HG02759 (cell line): Measurements from ENCODE around the gene LASP1NB.
"Not testable (repeated sequence)": the region's sequence is repeated elsewhere in the genome, so short reads cannot be mapped to it uniquely, and the experiment has no call there.

Source experiments
- ATAC-seq: cut with Tn5 transposase; IDR thresholded peaks from one replicate; pipeline ENCODE4 v1.9.1; 2021; ENCODE audit warnings: mild to moderate bottlenecking, moderate library complexity; ENCODE audit not compliant: unreplicated experiment

LASP1NB gene

DNA sequence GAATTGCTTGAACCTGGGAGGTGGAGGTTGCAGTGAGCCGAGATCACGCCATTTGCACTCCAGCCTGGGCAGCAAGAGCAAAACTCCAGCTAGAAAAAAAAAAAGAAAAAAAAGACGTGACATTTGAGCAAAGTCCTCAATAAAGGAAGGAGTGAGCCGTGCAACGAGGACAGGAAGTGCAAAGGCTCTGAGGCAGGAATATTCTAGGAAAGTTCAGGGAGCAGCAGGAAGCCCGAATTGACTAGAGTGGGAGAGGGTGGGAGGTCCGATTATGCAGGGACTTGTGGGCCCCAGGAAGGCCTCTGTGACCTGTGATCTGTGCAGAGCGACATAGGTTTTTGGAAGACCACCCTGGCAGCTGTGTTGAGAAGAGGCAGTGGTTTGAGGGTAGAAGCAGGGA, 8.6 kb upstream of the LASP1NB start:
- no peak for ATAC-seq

DNA sequence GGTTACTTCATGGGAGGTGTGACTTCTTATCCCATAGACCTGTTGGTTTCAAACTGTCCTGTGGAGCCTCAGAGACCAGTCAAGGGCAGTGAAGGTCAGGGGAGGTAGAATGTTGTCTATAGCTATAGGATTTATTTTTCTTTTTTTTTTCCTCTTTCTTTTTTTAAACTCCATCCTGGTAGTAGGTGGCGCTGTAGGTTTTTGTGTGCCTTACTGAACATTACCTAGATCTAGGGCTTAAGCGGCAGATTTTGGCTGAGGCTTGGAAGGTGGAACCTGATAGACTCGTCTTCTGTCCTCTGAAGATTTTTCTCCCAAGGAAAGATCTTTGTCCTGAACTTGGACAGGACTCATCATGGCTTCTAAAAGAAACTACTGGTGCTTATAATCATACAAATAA, 8.2 kb upstream of the LASP1NB start:
- no peak for ATAC-seq

DNA sequence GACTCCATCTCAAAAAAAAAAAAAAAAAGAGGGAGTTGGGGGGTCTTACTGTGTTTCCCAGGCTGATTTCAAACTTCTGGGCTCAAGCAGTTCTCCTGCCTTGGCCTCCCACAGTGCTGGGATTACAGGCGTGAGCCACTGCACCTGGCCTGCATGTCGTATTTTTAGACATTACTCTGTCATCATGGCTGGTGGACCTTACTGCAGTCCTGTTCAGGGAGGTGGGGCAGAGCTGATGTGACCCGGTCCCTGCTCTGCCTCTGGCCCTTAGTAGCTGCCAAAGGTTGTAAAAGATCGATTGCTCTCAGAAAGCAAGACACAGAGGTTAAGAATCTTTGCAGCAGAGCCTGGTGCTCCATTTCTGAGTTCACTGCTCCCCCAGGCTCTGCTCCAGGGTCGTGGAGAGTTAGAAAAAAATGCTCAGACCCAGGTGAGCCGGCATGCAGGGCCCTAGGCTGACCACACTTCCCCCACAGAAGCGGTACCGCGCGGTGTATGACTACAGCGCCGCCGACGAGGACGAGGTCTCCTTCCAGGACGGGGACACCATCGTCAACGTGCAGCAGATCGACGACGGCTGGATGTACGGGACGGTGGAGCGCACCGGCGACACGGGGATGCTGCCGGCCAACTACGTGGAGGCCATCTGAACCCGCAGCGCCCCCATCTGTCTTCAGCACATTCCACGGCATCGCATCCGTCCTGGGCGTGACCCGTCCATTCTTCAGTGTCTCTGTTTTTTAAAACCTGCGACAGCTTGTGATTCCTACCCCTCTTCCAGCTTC, 7.1 kb upstream of the LASP1NB start:
- no peak for ATAC-seq

DNA sequence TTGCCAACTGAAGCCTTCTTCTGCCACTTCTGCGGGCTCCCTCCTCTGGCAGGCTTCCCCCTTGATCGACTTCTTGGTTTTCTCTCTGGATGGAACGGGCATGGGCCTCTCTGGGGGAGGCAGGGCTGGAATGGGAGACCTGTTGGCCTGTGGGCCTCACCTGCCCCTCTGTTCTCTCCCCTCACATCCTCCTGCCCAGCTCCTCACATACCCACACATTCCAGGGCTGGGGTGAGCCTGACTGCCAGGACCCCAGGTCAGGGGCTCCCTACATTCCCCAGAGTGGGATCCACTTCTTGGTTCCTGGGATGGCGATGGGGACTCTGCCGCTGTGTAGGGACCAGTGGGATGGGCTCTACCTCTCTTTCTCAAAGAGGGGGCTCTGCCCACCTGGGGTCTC, 6.5 kb upstream of the LASP1NB start:
- no peak for ATAC-seq

DNA sequence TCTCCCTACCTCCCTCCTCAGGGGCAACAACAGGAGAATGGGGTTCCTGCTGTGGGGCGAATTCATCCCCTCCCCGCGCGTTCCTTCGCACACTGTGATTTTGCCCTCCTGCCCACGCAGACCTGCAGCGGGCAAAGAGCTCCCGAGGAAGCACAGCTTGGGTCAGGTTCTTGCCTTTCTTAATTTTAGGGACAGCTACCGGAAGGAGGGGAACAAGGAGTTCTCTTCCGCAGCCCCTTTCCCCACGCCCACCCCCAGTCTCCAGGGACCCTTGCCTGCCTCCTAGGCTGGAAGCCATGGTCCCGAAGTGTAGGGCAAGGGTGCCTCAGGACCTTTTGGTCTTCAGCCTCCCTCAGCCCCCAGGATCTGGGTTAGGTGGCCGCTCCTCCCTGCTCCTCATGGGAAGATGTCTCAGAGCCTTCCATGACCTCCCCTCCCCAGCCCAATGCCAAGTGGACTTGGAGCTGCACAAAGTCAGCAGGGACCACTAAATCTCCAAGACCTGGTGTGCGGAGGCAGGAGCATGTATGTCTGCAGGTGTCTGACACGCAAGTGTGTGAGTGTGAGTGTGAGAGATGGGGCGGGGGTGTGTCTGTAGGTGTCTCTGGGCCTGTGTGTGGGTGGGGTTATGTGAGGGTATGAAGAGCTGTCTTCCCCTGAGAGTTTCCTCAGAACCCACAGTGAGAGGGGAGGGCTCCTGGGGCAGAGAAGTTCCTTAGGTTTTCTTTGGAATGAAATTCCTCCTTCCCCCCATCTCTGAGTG, 5.9 kb upstream of the LASP1NB start:
- ATAC-seq, result no peak

DNA sequence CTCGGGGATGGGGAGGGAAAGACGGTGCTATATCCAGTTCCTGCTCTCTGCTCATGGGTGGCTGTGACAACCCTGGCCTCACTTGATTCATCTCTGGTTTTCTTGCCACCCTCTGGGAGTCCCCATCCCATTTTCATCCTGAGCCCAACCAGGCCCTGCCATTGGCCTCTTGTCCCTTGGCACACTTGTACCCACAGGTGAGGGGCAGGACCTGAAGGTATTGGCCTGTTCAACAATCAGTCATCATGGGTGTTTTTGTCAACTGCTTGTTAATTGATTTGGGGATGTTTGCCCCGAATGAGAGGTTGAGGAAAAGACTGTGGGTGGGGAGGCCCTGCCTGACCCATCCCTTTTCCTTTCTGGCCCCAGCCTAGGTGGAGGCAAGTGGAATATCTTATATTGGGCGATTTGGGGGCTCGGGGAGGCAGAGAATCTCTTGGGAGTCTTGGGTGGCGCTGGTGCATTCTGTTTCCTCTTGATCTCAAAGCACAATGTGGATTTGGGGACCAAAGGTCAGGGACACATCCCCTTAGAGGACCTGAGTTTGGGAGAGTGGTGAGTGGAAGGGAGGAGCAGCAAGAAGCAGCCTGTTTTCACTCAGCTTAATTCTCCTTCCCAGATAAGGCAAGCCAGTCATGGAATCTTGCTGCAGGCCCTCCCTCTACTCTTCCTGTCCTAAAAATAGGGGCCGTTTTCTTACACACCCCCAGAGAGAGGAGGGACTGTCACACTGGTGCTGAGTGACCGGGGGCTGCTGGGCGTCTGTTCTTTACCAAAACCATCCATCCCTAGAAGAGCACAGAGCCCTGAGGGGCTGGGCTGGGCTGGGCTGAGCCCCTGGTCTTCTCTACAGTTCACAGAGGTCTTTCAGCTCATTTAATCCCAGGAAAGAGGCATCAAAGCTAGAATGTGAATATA, 4.8 kb upstream of the LASP1NB start:
- ATAC-seq, result no peak

DNA sequence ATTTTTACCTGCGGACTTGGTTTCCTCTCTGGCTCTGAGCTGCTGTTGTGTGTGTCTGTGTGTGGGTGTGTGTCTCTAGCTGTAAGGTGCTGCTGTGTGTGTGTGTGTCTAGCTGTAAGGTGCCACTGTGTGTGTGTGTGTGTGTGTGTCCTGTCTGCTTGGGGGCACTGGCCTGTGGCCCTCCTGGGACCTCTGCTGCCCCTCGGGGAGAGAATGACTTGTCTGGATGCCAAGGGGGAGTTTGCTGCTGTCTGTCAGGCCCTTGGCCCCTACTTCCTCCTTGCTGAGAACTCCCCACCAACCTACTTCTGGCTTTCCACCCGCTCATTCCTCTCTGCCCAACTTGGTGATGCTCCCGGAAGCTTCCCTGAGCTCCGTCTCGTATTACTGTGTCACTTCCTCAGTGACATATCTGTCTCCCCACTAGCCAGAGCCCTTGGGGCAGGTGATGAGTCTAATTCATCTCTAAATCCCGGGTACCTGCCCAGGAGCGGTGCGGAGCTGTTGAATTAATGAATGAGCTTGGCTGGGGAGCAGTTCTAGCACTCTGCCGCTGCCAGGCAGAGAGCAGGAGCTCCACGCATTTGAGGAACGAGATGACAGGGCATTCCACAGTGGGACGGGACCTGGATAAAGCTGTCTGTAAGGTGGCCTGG, 3.5 kb upstream of the LASP1NB start:
- no peak for ATAC-seq

DNA sequence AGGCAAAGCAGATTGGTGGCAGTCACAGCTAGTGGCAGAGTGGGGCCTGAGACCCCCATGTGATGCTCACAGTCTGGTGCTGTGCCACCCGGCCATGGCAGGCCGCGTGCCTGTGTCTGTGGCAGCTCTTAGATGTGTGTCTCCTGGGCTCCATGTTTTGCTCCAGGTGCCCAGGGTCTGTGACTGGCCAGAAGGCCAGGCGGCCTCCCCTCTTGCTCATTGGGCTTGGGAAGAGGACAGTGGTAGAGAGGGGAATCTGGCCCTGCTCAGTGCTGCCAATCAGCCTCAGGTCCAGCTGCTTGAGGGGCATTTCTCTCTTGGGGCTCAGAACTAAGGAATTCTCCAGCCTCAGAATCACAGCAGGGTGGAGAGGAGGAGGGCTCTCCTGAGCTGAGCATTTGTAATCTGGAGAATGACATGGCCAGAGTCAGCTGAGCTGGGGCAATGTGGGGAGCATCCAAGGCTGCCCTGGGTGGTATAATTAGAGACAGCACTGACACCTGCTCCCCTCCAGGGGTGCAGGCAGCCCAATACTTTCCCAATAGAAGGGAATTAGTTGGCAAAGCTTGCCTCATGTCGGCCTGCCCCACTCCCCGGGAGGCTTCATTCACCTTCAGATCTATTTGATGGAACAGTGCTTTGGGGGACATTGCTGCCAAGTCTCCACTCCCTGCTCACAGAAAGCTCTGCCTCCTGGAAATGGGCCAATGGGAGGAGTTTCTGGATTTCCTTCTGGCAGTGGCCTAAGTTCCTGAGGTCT, 2.7 kb upstream of the LASP1NB start:
- ATAC-seq, result no peak

DNA sequence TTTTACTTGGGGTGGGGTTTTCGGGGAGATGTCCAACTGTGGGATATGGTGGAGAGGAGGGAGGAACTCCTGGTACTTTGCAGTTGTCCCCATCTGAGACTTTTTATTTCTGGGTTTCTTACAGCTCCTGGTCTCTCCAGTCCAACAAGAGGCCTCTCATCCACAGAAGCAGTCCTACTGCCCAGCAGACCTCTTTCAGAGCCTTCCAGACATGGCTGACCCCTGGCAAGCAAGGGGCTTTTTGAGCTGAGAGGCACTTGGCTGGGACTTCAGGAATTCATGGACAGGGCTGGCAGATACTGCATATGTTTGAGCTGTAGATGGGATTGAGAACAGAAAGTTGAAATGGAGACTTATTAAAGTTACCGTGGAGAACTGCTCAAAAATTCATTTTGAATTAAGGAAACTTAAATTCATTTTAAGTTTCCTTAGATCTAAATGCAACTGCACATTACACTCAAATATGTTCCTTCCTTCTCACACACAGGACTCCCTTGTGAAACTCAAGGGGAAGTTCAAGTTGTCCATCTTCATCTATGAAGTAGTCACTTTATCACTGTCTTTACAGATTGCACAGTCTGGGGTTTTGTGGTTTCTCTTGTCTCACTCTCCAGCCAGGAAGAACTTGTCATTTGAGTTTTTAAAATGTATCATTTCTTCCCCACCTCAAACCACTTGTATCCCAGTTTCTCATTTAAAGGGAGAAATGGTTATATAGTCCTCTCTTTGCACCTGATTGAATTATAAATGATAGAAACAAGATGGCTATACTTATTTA, 1.1 kb downstream of the LASP1NB start:
- no peak for ATAC-seq

DNA sequence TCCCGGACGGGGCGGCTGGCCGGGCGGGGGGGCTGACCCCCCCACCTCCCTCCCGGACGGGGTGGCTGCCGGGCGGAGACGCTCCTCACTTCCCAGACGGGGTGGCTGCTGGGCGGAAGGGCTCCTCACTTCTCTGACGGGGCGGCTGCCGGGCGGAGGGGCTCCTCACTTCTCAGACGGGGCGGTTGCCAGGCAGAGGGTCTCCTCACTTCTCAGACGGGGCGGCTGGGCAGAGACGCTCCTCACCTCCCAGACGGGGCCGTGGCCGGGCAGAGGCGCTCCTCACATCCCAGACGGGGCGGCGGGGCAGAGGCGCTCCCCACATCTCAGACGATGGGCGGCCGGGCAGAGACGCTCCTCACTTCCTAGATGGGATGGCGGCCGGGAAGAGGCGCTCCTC, 5.4 kb downstream of the LASP1NB start:
- not testable (repeated sequence) for ATAC-seq

DNA sequence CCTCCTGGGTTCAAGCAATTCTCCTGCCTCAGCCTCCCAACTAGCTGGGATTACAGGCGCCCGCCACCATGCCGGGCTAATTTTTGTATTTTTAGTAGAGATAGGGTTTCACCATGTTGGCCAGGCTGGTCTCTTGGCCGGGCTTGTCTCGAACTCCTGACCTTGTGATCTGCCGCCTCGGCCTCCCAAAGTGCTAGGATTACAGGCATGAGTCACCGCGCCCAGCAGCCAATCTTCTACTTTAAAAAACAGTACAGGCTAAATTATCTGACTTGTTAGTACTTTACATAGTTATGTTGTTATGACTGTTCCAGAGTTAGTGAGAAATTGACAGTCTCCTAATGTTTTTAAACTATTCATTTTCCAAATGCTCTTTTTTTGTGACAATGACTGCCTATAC, 8.5 kb downstream of the LASP1NB start:
- ATAC-seq, result not testable (repeated sequence)

DNA sequence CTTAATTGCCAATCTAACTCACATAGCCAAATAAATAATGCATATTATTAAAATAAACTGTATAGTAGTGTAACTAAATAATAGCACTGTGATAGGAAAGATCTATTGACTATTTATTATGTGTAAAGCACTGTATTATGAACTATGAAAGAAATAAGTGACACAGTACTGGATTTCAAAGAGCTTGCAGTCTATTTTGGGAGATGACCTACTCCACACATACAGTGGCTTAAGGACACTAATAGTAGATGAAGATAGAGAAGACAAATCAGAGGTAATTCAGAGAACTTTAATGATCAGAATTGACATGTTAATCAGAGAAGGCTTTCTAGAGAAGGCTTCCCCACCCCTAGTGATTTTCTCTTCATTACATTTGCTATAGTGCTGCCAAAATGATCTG, 14.6 kb downstream of the LASP1NB start:
- ATAC-seq, result no peak

DNA sequence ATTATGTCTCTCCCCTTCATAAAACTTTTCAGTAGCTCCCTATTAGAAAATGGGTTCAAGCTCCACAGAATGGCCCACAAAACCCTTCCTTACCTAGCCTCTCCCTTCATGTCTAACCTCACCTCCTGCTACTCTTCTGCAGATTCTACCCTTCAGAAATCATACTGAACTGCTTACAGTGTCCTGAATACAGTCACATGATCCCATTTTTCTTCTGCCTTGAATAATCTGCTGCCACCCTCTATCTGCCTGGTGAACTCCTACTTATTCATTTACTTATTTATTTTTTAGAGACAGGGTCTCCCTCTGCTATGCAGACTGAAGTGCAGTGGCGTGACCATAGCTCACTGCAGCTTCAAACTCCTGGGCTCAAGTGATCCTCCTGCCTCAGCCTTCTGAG, 15.0 kb downstream of the LASP1NB start:
- no peak for ATAC-seq

DNA sequence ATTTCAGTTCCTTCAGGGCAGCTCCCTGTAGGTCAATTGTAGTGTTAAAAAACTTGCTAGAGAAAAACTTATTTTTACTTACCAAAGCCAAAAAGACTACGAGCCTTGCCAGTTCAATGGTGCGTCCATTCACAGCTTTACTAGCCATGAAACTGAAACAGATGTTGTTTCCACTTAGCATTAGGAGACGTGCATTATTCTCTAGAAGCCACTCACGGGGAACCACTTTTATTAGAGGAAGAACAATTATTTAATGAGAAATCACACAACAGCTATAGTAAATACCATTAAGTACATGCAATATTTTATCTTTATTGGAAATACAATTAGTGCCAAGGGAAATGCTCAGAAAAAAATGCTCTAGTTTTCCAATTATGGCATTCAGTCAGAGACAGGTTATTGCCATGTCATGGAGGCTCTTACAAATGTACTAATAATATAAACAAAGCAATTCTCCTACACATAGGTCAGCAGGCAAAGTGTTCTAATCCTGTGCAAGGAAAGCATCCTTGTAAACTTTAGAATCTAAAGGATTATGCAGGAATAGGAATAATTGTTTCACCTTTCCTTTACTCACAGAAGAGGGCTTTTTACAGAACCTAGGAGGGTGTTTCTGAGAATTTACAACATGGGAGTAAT, 17.4 kb downstream of the LASP1NB start:
- ATAC-seq, result no peak

DNA sequence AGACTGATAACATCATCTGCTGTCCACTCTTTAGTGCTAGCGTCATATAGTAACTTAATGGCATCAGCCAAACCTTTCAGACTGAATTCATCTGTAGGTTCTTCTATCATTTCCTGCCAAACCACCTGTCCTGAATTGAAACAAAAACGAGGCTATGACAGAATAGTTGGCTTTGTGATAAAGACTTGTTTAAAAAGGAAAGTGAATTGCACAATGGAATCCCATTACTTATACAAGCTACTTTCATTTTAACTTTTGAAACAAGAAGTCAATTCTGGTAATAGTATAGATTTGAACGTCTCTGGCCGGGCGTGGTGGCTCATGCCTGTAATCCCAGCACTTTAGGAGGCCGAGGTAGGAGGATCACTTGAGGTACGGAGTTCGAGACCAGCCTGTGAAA, 18.2 kb downstream of the LASP1NB start:
- no peak for ATAC-seq

DNA sequence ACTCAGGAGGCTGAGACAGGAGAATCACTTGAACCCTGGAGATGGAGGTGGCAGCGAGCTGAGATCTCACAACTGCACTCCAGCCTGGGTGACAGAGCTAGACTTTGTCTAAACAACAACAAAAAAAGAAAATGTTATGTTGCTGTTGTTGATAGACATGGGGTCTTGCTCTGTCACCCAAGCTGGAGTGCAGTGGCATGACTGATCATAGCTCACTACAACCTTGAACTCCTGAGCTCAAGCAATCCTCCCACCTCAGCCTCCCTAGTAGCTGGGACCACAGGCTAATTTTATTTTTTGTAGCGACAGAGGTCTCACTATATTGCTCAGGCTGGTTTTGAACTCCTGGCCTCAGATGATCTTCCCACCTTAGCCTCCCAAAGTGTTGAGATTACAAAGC, 21.8 kb downstream of the LASP1NB start:
- no peak for ATAC-seq

DNA sequence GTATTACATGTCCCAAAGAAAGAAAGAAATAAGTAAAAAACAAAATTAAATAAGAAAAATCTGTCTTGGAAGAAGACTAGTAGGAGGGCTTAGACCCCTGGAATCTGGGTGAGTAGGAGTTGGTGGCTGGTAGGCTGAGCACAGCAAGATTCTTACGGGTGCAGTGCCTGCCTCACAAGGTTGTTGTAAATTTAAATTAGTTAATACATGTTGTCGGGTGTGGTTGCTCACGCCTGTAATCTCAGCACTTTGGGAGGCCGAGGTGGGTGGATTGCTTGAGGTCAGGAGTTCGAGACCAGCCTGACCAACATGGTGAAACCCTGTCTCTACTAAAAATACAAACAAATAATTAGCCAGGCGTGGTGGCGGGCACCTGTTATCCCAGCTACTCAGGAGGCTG, 28.4 kb downstream of the LASP1NB start:
- ATAC-seq, result not testable (repeated sequence)

DNA sequence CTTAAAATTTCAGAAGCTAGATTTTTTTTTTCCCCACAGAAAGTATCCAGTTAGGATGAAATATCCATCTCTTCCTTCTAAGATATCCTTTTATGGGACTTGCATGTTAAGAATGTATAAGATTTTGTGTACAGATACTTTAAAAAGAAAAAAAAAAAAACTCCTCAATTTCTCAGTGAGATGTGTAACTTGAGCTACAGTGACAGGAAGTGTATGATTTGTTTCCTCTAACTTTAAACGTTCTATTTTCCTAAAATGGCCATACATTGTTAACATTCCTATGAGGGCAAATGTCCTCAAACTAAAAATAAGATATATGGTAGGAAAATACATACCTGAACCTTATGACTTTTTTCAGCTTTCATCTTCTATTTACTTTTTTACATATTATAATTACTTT, 32.9 kb downstream of the LASP1NB start:
- ATAC-seq, result no peak

DNA sequence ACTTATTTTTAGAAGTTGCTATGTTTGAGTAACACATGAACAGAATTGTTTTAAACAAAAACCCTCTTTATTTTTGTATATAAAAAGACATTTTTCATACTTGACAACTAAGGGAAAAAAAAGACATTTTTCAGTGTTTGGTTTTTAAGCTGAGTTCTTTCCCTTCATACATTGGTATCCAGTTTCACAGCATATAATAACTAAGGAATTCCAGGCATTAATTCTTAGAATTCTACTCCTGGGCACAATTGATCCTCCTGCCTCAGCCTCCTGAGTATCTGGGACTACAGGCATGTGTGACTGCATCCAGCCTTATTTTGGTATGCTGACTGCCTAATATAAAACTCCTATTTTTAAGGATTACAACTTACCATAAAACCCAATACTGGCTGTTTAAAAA, 33.3 kb downstream of the LASP1NB start:
- ATAC-seq, result no peak
